GM12864 (cell line): ENCODE data around the gene COQ8A.

Source experiments
- DNase-seq: peaks from one replicate; pipeline ENCODE4 v3.0.0-alpha.2; 2011; ENCODE audit warnings: low read depth
- H3K4me3 ChIP-seq: 2 replicates; pipeline ENCODE4 v1.5.1; 2011; ENCODE audit warnings: mild to moderate bottlenecking, low read depth, low read length, control low read depth
- CTCF ChIP-seq: IDR thresholded peaks from 2 replicates; pipeline ENCODE4 v1.5.1; 2011; ENCODE audit warnings: low read depth, mild to moderate bottlenecking, moderate library complexity, low read length, control low read depth, inconsistent platforms; ENCODE audit errors: missing control alignments

COQ8A gene

GRCh38 chr1:226984521-226985238, 44.6 kb downstream of the COQ8A start:
- no peak overlapping the region for H3K4me3 ChIP-seq
- TF ChIP-seq CTCF = no peak
- DNase-seq = no peak

- no peak for TF ChIP-seq CTCF
- DNase-seq = no peak
Measured at GRCh38 chr1:226985239-226985838, 45.2 kb downstream of the COQ8A start.

DNA sequence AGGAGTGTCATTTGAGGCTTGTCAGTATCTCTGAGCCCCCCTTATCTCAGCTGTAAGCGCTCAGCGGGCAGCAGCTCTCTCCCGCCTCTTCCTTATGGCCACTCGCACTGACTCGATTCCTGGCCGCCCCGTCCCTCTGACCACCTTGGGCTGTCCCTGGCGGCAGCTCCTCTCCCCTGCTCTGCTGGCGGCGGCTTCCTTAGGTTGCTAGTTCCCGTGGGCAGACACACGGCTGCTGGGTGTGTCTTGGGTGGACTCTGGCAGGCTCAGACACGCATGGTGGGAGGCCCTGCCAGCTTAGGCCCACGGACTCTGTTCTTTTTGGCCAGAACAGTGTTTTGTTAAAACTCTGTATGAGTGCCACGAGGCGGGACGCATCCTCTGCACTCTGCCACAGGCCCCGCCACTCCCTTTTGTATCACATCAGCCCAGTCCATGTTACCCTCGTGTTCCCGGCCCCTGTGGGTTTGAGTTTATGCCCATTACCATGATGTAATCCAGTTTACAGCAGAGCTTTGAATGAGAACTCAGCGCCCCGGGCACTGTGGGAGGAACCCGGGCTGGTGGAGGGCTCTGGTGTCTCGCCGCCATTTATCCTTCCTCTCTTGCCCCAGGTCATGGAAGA, 45.9 kb downstream of the COQ8A start:
- H3K4me3 ChIP-seq = no peak overlapping the region
- no peak for TF ChIP-seq CTCF
- no peak for DNase-seq

More at GRCh38 chr1:226985239-226985838, 45.2 kb downstream of the COQ8A start:
- no peak overlapping the region for H3K4me3 ChIP-seq

GRCh38 chr1:226986496-226987178, 46.5 kb downstream of the COQ8A start:
- DNase-seq = no peak
- H3K4me3 ChIP-seq = no peak overlapping the region
- no peak for TF ChIP-seq CTCF

DNA sequence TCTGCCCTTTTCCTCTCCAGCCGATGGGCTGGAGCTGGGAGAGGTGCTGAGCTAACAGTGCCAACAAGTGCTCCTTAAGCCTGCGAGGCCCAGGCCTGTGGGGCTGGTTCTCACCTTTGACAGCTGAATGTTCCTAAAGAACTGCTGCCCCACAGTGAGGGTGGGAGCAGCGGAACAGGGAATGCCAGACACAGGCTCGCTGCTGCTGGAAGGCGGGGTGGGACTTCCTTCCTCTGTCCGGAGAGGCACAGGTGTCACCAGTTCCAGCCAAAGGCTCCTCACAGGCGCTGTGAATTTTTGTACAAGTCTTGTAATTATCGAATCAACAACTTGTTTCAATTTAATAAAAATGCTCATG, 47.1 kb downstream of the COQ8A start:
- no peak for DNase-seq
- no peak for TF ChIP-seq CTCF
- no peak overlapping the region for H3K4me3 ChIP-seq

DNA sequence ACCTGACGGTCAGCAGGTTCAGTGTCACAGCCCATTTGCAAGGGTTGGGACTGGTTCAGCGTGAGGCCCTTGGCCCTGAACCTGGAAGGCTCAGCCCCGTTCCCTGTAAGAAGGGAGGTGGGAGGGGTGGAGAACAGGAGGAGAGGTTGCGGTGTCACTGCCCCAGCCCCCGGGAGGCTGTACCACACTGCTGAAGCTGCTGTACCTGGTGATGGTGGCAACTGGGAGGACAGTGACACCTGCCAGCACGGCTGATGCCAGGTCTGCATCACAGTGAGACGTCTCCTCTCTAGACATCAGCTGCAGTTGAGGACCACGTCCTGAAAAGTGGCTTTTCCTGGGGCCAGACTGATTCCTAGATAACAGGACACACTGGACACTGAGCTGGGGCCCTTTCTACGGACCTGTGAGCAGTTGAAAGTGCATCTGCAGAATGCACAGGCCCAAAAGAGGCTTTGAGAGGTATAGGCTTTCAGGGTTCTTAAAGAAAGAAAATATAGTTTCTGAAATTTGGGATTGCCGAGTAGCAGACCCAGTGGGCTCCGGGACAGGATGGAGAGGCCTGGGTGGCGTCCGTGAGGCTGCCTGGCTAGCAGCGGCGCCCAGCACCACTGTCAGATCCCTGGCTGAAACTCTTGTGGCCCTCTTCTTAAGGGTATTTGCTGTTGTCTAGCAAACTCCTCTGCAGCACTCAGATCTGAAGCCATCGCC, 47.7 kb downstream of the COQ8A start:
- no peak for TF ChIP-seq CTCF
- H3K4me3 ChIP-seq = no peak overlapping the region
- DNase-seq = no peak
